Natural killer cell (primary cell): ENCODE measurements around the gene PTGIS. TPM values are rescaled to one million over a fixed set of nuclear protein-coding genes. Genes with fewer than 3 reads are reported as not detected.
A peak's percentile ranks its signal among the peaks of the same experiment; 100 is the strongest.

Experiments
- ATAC-seq, 3 donors: fragments of 150-1000 bp in 2 of 3; fragments of 200-7000 bp in 1 of 3; cut with Tn5 transposase; 1 replicate in 1 of 3; 2 replicates in 2 of 3; pipeline ENCODE4 v1.10.0; 2021; ENCODE audit warnings: mild to moderate bottlenecking in 2 of 3, moderate library complexity in 2 of 3
- DNase-seq, 2 donors: peaks; one replicate each; pipeline versions ENCODE4 v3.0.0 to v3.0.0-alpha.2; 2013 to 2021; ENCODE audit warnings: mixed read lengths in 1 of 2
- H3K27ac ChIP-seq: one replicate; pipeline ENCODE4 v1.5.1; 2013; ENCODE audit warnings: mild to moderate bottlenecking, low read length
- H3K27me3 ChIP-seq: one replicate; pipeline ENCODE4 v1.6.1; 2013; ENCODE audit warnings: low read length; ENCODE audit not compliant: control insufficient read depth, insufficient read depth
- H3K36me3 ChIP-seq: one replicate; pipeline ENCODE4 v1.6.1; 2013; ENCODE audit warnings: low read length; ENCODE audit not compliant: control insufficient read depth, insufficient read depth
- H3K4me1 ChIP-seq: one replicate; pipeline ENCODE4 v1.6.1; 2013; ENCODE audit warnings: low read length; ENCODE audit not compliant: control insufficient read depth, insufficient read depth
- H3K4me3 ChIP-seq: one replicate; pipeline ENCODE4 v1.5.1; 2013; ENCODE audit warnings: low read length
- H3K9me3 ChIP-seq: one replicate; pipeline ENCODE4 v1.6.1; 2013; ENCODE audit warnings: low read length; ENCODE audit not compliant: control insufficient read depth, insufficient read depth
- H3K27ac Mint-ChIP-seq, 2 donors: one replicate each; pipeline ENCODE4 v1.8.0; 2022; ENCODE audit warnings: mild to moderate bottlenecking in 2 of 2, mixed read lengths in 2 of 2, moderate library complexity in 1 of 2
- H3K27me3 Mint-ChIP-seq, 2 donors: one replicate each; pipeline ENCODE4 v1.8.0; 2022; ENCODE audit warnings: low read depth in 2 of 2, mixed read lengths in 2 of 2
- H3K36me3 Mint-ChIP-seq: one replicate; pipeline ENCODE4 v1.8.0; 2022; ENCODE audit warnings: mixed read lengths
- H3K4me1 Mint-ChIP-seq, 2 donors: one replicate each; pipeline ENCODE4 v1.8.0; 2022; ENCODE audit warnings: mixed read lengths in 2 of 2
- H3K4me3 Mint-ChIP-seq: one replicate; pipeline ENCODE4 v1.8.0; 2022; ENCODE audit warnings: mild to moderate bottlenecking, moderate library complexity, mixed read lengths
- H3K9me3 Mint-ChIP-seq, 2 donors: one replicate each; pipeline ENCODE4 v1.8.0; 2022; ENCODE audit warnings: mixed read lengths in 2 of 2
- WGBS: methylation state at CpG from one replicate; pipeline ENCODE4 v1.1.7; 2013; ENCODE audit warnings: missing lambda C conversion rate; ENCODE audit not compliant: insufficient coverage; 5-methylcytosine and 5-hydroxymethylcytosine counted together
- intact Hi-C: fragments of 100-400 bp; cut with micrococcal nuclease; formaldehyde crosslinking; loops from one replicate; pipeline ENCODE4 v1.14.2; 2022
- total RNA-seq, 4 donors: library from RNA; stranded (reverse); fragments of 120-200 nt in 1 of 4; gene quantifications; one replicate each; pipeline versions ENCODE4 v1.2.3 to v1.2.4, GENCODE V29; 2013 to 2022
- TF ChIP-seq, protein P1 (sequence below): fragments of 200-600 bp; IDR thresholded peaks from one replicate; pipeline ENCODE4 v1.8.0; 2022; ENCODE audit warnings: antibody characterized with exemption

The PTGIS gene
- total RNA-seq, 3 donors from 2014 or later (not counting 1 experiment from before 2014, with no cell fraction given), result not detected

- no peaks in the 10 kb centered on the region for H3K36me3 Mint-ChIP-seq
- peaks cover 6 to 7% of the 10 kb centered on the region in 2 donors for H3K27me3 Mint-ChIP-seq
- ATAC-seq (no peak), DNase-seq (no peak)
- peaks cover 10 to 22% of the 10 kb centered on the region in 2 donors for H3K4me1 Mint-ChIP-seq
- H3K36me3 ChIP-seq, result no peaks in the 10 kb centered on the region
- no peaks in the 10 kb centered on the region for H3K9me3 ChIP-seq
- intact Hi-C loops, result no loop called here
- no peaks in the 10 kb centered on the region for H3K27me3 ChIP-seq
- H3K4me3 Mint-ChIP-seq, result no peak overlapping the region
- TF ChIP-seq, protein P1, sequence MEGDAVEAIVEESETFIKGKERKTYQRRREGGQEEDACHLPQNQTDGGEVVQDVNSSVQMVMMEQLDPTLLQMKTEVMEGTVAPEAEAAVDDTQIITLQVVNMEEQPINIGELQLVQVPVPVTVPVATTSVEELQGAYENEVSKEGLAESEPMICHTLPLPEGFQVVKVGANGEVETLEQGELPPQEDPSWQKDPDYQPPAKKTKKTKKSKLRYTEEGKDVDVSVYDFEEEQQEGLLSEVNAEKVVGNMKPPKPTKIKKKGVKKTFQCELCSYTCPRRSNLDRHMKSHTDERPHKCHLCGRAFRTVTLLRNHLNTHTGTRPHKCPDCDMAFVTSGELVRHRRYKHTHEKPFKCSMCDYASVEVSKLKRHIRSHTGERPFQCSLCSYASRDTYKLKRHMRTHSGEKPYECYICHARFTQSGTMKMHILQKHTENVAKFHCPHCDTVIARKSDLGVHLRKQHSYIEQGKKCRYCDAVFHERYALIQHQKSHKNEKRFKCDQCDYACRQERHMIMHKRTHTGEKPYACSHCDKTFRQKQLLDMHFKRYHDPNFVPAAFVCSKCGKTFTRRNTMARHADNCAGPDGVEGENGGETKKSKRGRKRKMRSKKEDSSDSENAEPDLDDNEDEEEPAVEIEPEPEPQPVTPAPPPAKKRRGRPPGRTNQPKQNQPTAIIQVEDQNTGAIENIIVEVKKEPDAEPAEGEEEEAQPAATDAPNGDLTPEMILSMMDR, result no peak
- 82% methylated on average over 1 of the region's 3 CpGs for WGBS
- H3K27ac Mint-ChIP-seq, result no peak overlapping the region
- H3K4me1 ChIP-seq, result peaks cover 11% of the 10 kb centered on the region
- no peak overlapping the region for H3K27ac ChIP-seq
- H3K4me3 ChIP-seq, result no peak overlapping the region
- no peaks in the 10 kb centered on the region for H3K9me3 Mint-ChIP-seq
Observed at GRCh38 chr20:49538950-49539349, 29.0 kb downstream of the PTGIS start.

DNA sequence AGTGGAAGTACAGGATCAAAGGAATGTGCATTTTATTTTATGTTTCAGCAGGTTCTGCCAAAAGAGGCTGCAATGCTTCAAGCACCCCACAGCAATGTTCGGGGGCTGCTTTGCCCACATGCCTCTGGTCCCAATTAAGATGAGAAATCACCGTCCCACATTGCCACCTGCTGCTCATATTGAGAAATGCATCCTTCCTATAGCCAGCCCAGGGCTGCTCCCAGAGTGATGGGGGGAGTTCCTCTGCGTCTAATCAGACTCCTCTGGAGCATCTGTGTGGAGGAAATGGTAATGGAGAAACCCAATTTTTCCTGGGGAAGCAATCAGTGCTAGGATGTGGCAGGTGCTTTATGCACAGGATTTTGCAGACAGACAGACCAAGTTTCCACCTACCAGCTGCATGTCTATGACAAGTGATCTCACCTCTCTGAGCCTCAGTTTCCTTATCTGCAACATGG is 33.7 kb downstream of the PTGIS start:
- peaks cover 8% of the 10 kb centered on the region for H3K4me1 ChIP-seq
- Mint-ChIP-seq H3K27me3 (peaks cover 0 to 6% of the 10 kb centered on the region in 2 donors), H3K9me3 (no peaks in the 10 kb centered on the region), H3K36me3 (no peaks in the 10 kb centered on the region), H3K4me3 (no peak overlapping the region), H3K4me1 (peaks cover 10 to 13% of the 10 kb centered on the region in 2 donors), H3K27ac (no peak overlapping the region)
- no peaks in the 10 kb centered on the region for H3K9me3 ChIP-seq
- H3K36me3 ChIP-seq, result no peaks in the 10 kb centered on the region
- WGBS, result 3% methylated on average over 3 of the region's 3 CpGs
- no peak overlapping the region for H3K4me3 ChIP-seq
- no peak overlapping the region for H3K27ac ChIP-seq
- DNase-seq (peak; percentile 49 to 77), ATAC-seq (peak; percentile 82 to 93 (median 93))
- no peaks in the 10 kb centered on the region for H3K27me3 ChIP-seq
- TF ChIP-seq, protein P1, result peak; percentile 87
- intact Hi-C loops, result loop anchor here (1.0 to 5.0 kb wide), 2 partner anchors 152 to 200 kb away; no protein-coding TSS in a partner anchor

- ATAC-seq (no peak), DNase-seq (no peak)
- no peak overlapping the region for H3K4me3 ChIP-seq
- TF ChIP-seq, protein P1, result no peak
- H3K27me3 Mint-ChIP-seq, result peaks cover 0 to 6% of the 10 kb centered on the region in 2 donors
- H3K27ac Mint-ChIP-seq, result no peak overlapping the region
- no peaks in the 10 kb centered on the region for H3K36me3 ChIP-seq
- no peak overlapping the region for H3K27ac ChIP-seq
- H3K36me3 Mint-ChIP-seq, result no peaks in the 10 kb centered on the region
- peaks cover 8% of the 10 kb centered on the region for H3K4me1 ChIP-seq
- no peak overlapping the region for H3K4me3 Mint-ChIP-seq
- H3K9me3 Mint-ChIP-seq, result no peaks in the 10 kb centered on the region
- peaks cover 10 to 13% of the 10 kb centered on the region in 2 donors for H3K4me1 Mint-ChIP-seq
- WGBS, result 88% methylated on average over 6 of the region's 6 CpGs
- no peaks in the 10 kb centered on the region for H3K27me3 ChIP-seq
- no peaks in the 10 kb centered on the region for H3K9me3 ChIP-seq
- intact Hi-C loops, result loop anchor here (5.0 kb wide), 1 partner anchor 150 kb away; no protein-coding TSS in a partner anchor
Observed at GRCh38 chr20:49532285-49532946, 35.5 kb downstream of the PTGIS start.
